Right forelimb (tissue), 1 donor: ENCODE results near the gene COQ8A.

Experiments used
- DNase-seq: peaks from one replicate; pipeline ENCODE4 v3.0.0-alpha.2; 2018

The COQ8A gene

GRCh38 chr1:226974544-226975258 lies 34.6 kb downstream of the COQ8A start:
- DNase-seq = peak; percentile 26

GRCh38 chr1:226975259-226976250 lies 35.5 kb downstream of the COQ8A start:
- peak; percentile 32 for DNase-seq

- peak; percentile 1 for DNase-seq
These were observed 36.3 kb downstream of the COQ8A start for GRCh38 chr1:226976276-226976977.

GRCh38 chr1:226976978-226977642 lies 37.0 kb downstream of the COQ8A start:
- peak; percentile 37 for DNase-seq

GRCh38 chr1:226977643-226978431 lies 37.7 kb downstream of the COQ8A start:
- peak; percentile 30 for DNase-seq

- peak; percentile 18 for DNase-seq
These were observed 38.5 kb downstream of the COQ8A start for GRCh38 chr1:226978432-226979114.

GRCh38 chr1:226979115-226979516 lies 39.0 kb downstream of the COQ8A start:
- DNase-seq = peak; percentile 34

GRCh38 chr1:226979517-226980121 lies 39.5 kb downstream of the COQ8A start:
- no peak for DNase-seq

- no peak for DNase-seq
These were observed 40.0 kb downstream of the COQ8A start for GRCh38 chr1:226980122-226980560.

- DNase-seq = no peak
These were observed 40.7 kb downstream of the COQ8A start for GRCh38 chr1:226980565-226981385.

GRCh38 chr1:226981386-226981817 lies 41.3 kb downstream of the COQ8A start:
- no peak for DNase-seq

- DNase-seq = no peak
These were observed 41.7 kb downstream of the COQ8A start for GRCh38 chr1:226981838-226982237.

- DNase-seq = no peak
These were observed 42.5 kb downstream of the COQ8A start for GRCh38 chr1:226982451-226983177.

GRCh38 chr1:226983247-226983991 lies 43.3 kb downstream of the COQ8A start:
- DNase-seq = no peak

GRCh38 chr1:226983992-226984364 lies 43.9 kb downstream of the COQ8A start:
- no peak for DNase-seq

GRCh38 chr1:226984521-226985238 lies 44.6 kb downstream of the COQ8A start:
- DNase-seq = peak; percentile 48

- DNase-seq = no peak
These were observed 45.2 kb downstream of the COQ8A start for GRCh38 chr1:226985239-226985838.
